Fibroblast of lung (primary cell): Measurements from ENCODE around the gene SYPL1. TPM values are rescaled to one million over a fixed set of nuclear protein-coding genes. Genes with fewer than 3 reads are reported as not detected.

Source experiments
- DNase-seq, 2 donors: peaks; one replicate each; pipeline versions ENCODE4 v3.0.0 to v3.0.0-alpha.2; 2010; ENCODE audit warnings: low read depth in 2 of 2
- H2AFZ ChIP-seq: 2 replicates; pipeline ENCODE4 v1.5.1; 2012; ENCODE audit warnings: low read length, control low read depth, inconsistent platforms
- H3K27ac ChIP-seq: 2 replicates; pipeline ENCODE4 v1.5.1; 2011; ENCODE audit warnings: low read length, control low read depth; ENCODE audit not compliant: insufficient read depth
- H3K27me3 ChIP-seq: 2 replicates; pipeline ENCODE4 v1.5.1; 2011; ENCODE audit warnings: mild to moderate bottlenecking, low read length; ENCODE audit not compliant: control insufficient read depth, insufficient read depth
- H3K36me3 ChIP-seq: 2 replicates; pipeline ENCODE4 v1.5.1; 2011; ENCODE audit warnings: low read length; ENCODE audit not compliant: control insufficient read depth, insufficient read depth
- H3K4me1 ChIP-seq: 2 replicates; pipeline ENCODE4 v1.5.1; 2011; ENCODE audit warnings: low read length; ENCODE audit not compliant: control insufficient read depth, insufficient read depth; ENCODE audit errors: extremely low read depth
- H3K4me2 ChIP-seq: 2 replicates; pipeline ENCODE4 v1.5.1; 2011; ENCODE audit warnings: low read length, control low read depth; ENCODE audit not compliant: insufficient read depth; ENCODE audit errors: extremely low read depth
- H3K4me3 ChIP-seq, 4 experiments: fragments of 200-600 bp in 1 of 4; sonication (generic) in 1 of 4; replicated peaks in 1 of 4; 2 replicates each; pipeline ENCODE4 v1.5.1; 2011 to 2016; ENCODE audit warnings: low read length in 4 of 4, low read depth in 3 of 4, mild to moderate bottlenecking in 3 of 4, control low read depth in 2 of 4, inconsistent platforms in 1 of 4, mixed read lengths in 1 of 4; ENCODE audit not compliant: insufficient read depth in 1 of 4; ENCODE audit errors: control extremely low read depth in 1 of 4
- H3K79me2 ChIP-seq: 2 replicates; pipeline ENCODE4 v1.5.1; 2012; ENCODE audit warnings: mild to moderate bottlenecking, low read length, inconsistent platforms; ENCODE audit not compliant: control insufficient read depth, insufficient read depth
- H3K9ac ChIP-seq: 2 replicates; pipeline ENCODE4 v1.5.1; 2011; ENCODE audit warnings: mild to moderate bottlenecking, low read length, control low read depth; ENCODE audit not compliant: insufficient read depth
- H3K9me3 ChIP-seq: 2 replicates; pipeline ENCODE4 v1.5.1; 2012; ENCODE audit warnings: low read depth, low read length; ENCODE audit not compliant: control insufficient read depth, insufficient read depth
- H4K20me1 ChIP-seq: 2 replicates; pipeline ENCODE4 v1.5.1; 2011; ENCODE audit warnings: low read length; ENCODE audit not compliant: control insufficient read depth, insufficient read depth; ENCODE audit errors: extremely low read depth
- CTCF ChIP-seq, 2 donors: IDR thresholded peaks in 1 of 2; conservative IDR thresholded peaks in 1 of 2; 1 replicate in 1 of 2; 2 replicates in 1 of 2; pipeline ENCODE4 v1.5.1; 2011 to 2012; ENCODE audit warnings: low read length in 2 of 2, control low read depth in 1 of 2, inconsistent platforms in 1 of 2, low read depth in 1 of 2, mild to moderate bottlenecking in 1 of 2
- EZH2 ChIP-seq: IDR thresholded peaks from 2 replicates; pipeline ENCODE4 v1.5.1; 2012; ENCODE audit warnings: low read length, control low read depth, mild to moderate bottlenecking; ENCODE audit errors: missing control alignments
- polyA plus RNA-seq, 2 donors: library from polyadenylated mRNA; depleted of rRNA in 1 of 2; stranded (reverse) in 1 of 2; unstranded in 1 of 2; fragments of >200 nt; gene quantifications; 2 replicates each; pipeline ENCODE4 v1.2.1, GENCODE V29; 2011 to 2012; ENCODE audit warnings: missing spikeins in 1 of 2
- total RNA-seq: library from RNA; depleted of rRNA; stranded (reverse); fragments of >200 nt; gene quantifications from 2 replicates; pipeline ENCODE4 v1.2.1, GENCODE V29; 2014

Gene SYPL1
- total and polyA plus RNA-seq, 2 donors (not counting 1 experiment from before 2014, with no cell fraction given) = 71.0 to 132 TPM

DNA sequence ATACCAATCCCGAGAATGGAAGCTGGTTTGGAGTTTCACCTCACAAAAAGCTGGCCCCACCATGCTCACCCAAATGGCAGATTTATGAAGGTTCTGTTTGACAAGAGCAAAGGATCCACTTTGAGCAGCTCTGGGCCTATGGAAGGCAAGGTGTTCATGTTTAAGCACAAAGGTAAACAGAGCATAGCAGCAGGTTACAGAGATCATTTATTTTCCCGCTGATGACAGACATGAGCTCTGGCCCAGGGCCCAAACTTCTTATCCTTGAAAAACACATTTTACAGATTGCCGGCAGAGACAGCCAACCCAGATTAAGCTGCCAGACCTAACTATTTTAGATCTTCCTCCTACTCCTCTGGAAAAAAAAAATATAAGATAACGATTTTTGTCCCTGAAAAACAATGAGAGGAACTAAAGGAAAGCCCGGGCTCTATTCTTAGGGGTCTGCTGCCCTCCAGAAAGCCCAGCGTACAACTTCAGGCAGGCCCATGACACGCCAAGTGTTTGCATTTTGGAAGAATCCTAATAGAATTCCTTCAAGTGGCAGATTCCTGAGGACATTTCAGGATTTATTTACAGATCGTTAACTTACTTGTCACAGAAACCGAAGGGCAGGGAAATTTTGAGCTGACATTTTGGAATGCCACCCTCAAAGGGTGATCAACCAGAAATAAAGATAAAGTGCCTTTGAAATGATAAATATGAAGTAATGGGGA is 40.0 kb downstream of the SYPL1 start:
- Histone ChIP-seq H3K27ac (no peak overlapping the region), H3K79me2 (no peaks in the 10 kb centered on the region), H3K4me3 (no peak overlapping the region), H3K36me3 (no peaks in the 10 kb centered on the region), H4K20me1 (no peaks in the 10 kb centered on the region), H3K4me1 (no peaks in the 10 kb centered on the region), H2AFZ (no peak overlapping the region), H3K4me2 (no peak overlapping the region), H3K9me3 (no peaks in the 10 kb centered on the region), H3K27me3 (no peaks in the 10 kb centered on the region), H3K9ac (no peak overlapping the region)
- TF ChIP-seq CTCF (conservative IDR thresholded peaks at IDR 0.05 in 1 of 2, IDR thresholded peaks at IDR 0.05 in 1 of 2; ENCODE audit: low read depth in 1 of 2, low read length in 2 of 2) (no peak), EZH2 (no peak)
- peak in 1 of 2 donors; percentile 11 for DNase-seq

DNA sequence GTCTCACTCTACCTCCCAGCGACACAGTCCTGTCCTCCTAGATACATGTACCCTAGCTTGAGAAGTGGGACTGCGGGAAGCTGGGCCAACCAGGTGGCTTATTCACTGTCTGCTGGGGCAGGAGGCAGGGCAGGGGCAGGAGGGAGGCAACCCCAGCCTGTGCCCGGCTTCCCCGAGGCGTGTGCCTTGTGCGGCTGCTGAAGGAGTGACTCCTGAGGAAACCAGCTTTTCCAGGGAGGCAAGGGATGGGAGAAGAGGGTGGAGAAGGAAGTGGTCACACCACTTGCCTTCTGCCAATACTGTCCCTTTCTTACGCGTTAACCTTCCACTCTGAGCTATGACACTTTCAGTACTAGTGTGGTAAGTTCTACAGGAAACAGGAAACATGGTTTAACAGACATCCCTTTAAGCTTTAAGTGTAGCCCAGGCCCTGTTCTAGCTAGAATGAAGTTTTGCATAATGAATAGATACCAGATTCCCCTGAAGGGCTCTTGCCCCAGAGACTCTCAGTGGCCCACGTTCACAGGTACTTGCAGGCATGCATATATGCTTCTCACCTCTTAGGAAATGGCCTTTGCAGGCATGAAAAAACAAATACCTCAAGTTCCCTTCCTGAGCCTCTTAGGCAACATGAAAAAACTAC is 40.6 kb downstream of the SYPL1 start:
- no peak overlapping the region for H3K4me2 ChIP-seq
- H3K4me3 ChIP-seq = no peak overlapping the region
- TF ChIP-seq EZH2 = no peak
- no peak for TF ChIP-seq CTCF (conservative IDR thresholded peaks at IDR 0.05 in 1 of 2, IDR thresholded peaks at IDR 0.05 in 1 of 2; ENCODE audit: low read depth in 1 of 2, low read length in 2 of 2)
- no peak overlapping the region for H3K27ac ChIP-seq
- H3K4me1 ChIP-seq = no peaks in the 10 kb centered on the region
- H3K36me3 ChIP-seq = no peaks in the 10 kb centered on the region
- H3K27me3 ChIP-seq = no peaks in the 10 kb centered on the region
- no peak overlapping the region for H2AFZ ChIP-seq
- no peaks in the 10 kb centered on the region for H3K9me3 ChIP-seq
- peak in 1 of 2 donors; percentile 19 for DNase-seq
- no peaks in the 10 kb centered on the region for H3K79me2 ChIP-seq
- H3K9ac ChIP-seq = no peak overlapping the region
- no peaks in the 10 kb centered on the region for H4K20me1 ChIP-seq

DNA sequence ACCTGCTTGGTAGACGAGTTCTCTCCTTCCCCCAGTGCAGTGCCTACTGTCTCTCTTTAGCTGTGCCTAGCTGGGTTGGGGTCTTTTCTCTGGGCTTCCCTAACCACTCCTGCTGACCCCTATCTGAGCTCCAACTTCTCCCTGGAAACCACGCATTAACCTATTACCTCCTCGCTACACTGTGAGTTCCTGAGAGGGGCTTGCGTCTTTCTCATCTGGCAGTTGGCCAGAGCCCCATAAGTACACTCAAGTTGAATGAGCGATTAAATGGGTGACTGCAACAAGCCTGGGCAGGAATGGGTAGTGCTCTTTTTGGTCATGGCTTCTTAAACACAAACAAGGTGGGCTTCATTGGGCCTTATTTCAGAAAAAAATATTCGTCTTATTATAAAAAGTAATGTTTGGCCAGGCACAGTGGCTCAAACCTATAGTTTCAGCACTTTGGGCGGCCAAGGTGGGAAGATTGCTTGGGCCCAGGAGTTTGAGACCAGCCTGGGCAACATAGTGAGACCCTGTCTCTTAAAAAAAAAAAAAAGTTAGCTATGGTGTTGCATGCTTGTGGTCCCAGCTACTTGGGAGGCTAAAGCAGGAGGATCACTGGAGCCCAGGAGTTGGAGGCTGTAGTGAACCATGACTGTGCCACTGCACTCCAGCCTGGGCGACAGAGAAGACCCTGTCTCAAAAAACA is 41.4 kb downstream of the SYPL1 start:
- peaks cover under 1% of the 10 kb centered on the region for H3K4me1 ChIP-seq
- no peak for DNase-seq
- H3K4me2 ChIP-seq = no peak overlapping the region
- TF ChIP-seq EZH2 = no peak
- no peak for TF ChIP-seq CTCF (conservative IDR thresholded peaks at IDR 0.05 in 1 of 2, IDR thresholded peaks at IDR 0.05 in 1 of 2; ENCODE audit: low read depth in 1 of 2, low read length in 2 of 2)
- no peak overlapping the region for H2AFZ ChIP-seq
- H3K9me3 ChIP-seq = no peaks in the 10 kb centered on the region
- no peaks in the 10 kb centered on the region for H3K79me2 ChIP-seq
- no peaks in the 10 kb centered on the region for H4K20me1 ChIP-seq
- H3K27me3 ChIP-seq = no peaks in the 10 kb centered on the region
- H3K4me3 ChIP-seq = no peak overlapping the region
- H3K36me3 ChIP-seq = no peaks in the 10 kb centered on the region
- H3K9ac ChIP-seq = no peak overlapping the region
- no peak overlapping the region for H3K27ac ChIP-seq
